ENCODE results near the gene DEK.

DNA sequence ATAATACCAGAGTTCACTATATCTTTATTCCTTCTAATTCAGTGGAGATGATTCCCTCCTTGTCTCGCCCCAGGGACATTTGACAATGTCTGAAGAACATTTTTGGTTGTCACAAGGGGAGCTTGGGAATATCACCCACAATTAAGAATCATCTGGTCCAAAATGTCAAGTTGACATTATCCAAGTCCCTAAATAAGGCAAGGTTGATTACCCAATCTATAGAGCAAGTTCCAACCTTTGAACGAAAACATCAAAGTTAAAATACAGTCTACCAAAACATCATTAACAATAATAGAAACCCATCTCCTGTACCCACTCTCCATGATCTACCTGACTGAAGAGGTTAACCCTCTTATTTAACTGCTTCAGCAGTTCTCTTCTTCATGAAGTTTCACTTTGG is 15.6 kb downstream of the DEK start:
- TF ChIP-seq POLR2AphosphoS5 (IDR thresholded peaks at IDR 0.05; ENCODE audit: low read depth, low read length): no peak
- no peak for TF ChIP-seq POLR2A (IDR thresholded peaks at IDR 0.05; ENCODE audit: low read depth, low read length)
- no peak for TF ChIP-seq TAF1 (IDR thresholded peaks at IDR 0.05; ENCODE audit: low read depth, low read length)
- TF ChIP-seq PAX5 (IDR thresholded peaks at IDR 0.05; ENCODE audit: insufficient read depth, low read length, severe bottlenecking): no peak
- TF ChIP-seq SPI1 (IDR thresholded peaks at IDR 0.05; ENCODE audit: low read depth, low read length): no peak
- no peak for TF ChIP-seq POU2F2 (IDR thresholded peaks at IDR 0.05; ENCODE audit: low read depth, low read length)

Measured in GM12891 (cell line).